GM12878 (cell line): Measurements from ENCODE around the gene JMJD6. TPM values are rescaled to one million over a fixed set of nuclear protein-coding genes. Genes with fewer than 3 reads are reported as not detected.

Source experiments
- ATF7 ChIP-seq: fragments of 450-650 bp; IDR thresholded peaks from 2 replicates; pipeline ENCODE4 v1.6.1; 2016; ENCODE audit warnings: low read depth, mild to moderate bottlenecking
- DPF2 ChIP-seq: fragments of 450-650 bp; IDR thresholded peaks from 2 replicates; pipeline ENCODE4 v1.6.1; 2017; ENCODE audit warnings: mild to moderate bottlenecking
- HDAC2 ChIP-seq: fragments of 200-600 bp; sonication (generic); IDR thresholded peaks from 2 replicates; pipeline ENCODE4 v1.6.1; 2017
- HDAC6 ChIP-seq: fragments of 200-600 bp; sonication (generic); IDR thresholded peaks from one replicate; pipeline ENCODE4 v1.8.0; 2017; ENCODE audit warnings: antibody characterized with exemption; ENCODE audit not compliant: unreplicated experiment
- HDGF ChIP-seq: fragments of 450-650 bp; IDR thresholded peaks from 2 replicates; pipeline ENCODE4 v1.6.1; 2016; ENCODE audit warnings: antibody characterized with exemption
- IRF4 ChIP-seq: IDR thresholded peaks from 2 replicates; pipeline ENCODE4 v1.6.1; 2011; ENCODE audit warnings: low read depth, low read length
- MTA2 ChIP-seq: fragments of 450-650 bp; IDR thresholded peaks from 2 replicates; pipeline ENCODE4 v1.6.1; 2016; ENCODE audit warnings: low read depth, mild to moderate bottlenecking, moderate library complexity
- NBN ChIP-seq: fragments of 450-650 bp; IDR thresholded peaks from 2 replicates; pipeline ENCODE4 v1.6.1; 2016
- NFYB ChIP-seq: IDR thresholded peaks from 2 replicates; pipeline ENCODE4 v1.6.1; 2011; ENCODE audit warnings: low read depth, mild to moderate bottlenecking, low read length, improper control_type of control experiment, moderate library complexity; ENCODE audit not compliant: insufficient read depth
- NR2C1 ChIP-seq: fragments of 450-650 bp; IDR thresholded peaks from 2 replicates; pipeline ENCODE4 v1.6.1; 2017; ENCODE audit warnings: antibody characterized with exemption, mild to moderate bottlenecking, moderate library complexity
- NR2C2 ChIP-seq: IDR thresholded peaks from 2 replicates; pipeline ENCODE4 v1.6.1; 2011; ENCODE audit warnings: borderline replicate concordance, low read depth; ENCODE audit not compliant: control insufficient read depth, insufficient read length
- PML ChIP-seq: IDR thresholded peaks from 2 replicates; pipeline ENCODE4 v1.6.1; 2012; ENCODE audit warnings: low read length, inconsistent platforms
- PRDM15 ChIP-seq: fragments of 450-650 bp; formaldehyde crosslinking; IDR thresholded peaks from 2 replicates; pipeline ENCODE4 v1.4.0; 2020; ENCODE audit warnings: mild to moderate bottlenecking, moderate library complexity
- RAD51 ChIP-seq: fragments of 450-650 bp; IDR thresholded peaks from 2 replicates; pipeline ENCODE4 v1.6.1; 2016; ENCODE audit warnings: moderate library complexity, mild to moderate bottlenecking, inconsistent platforms
- SIX5 ChIP-seq: IDR thresholded peaks from 2 replicates; pipeline ENCODE4 v1.6.1; 2011; ENCODE audit warnings: mild to moderate bottlenecking, low read depth, low read length, moderate library complexity; ENCODE audit not compliant: severe bottlenecking
- SMAD5 ChIP-seq: IDR thresholded peaks from 2 replicates; pipeline ENCODE4 v1.6.1; 2016; ENCODE audit warnings: antibody characterized with exemption, low read depth
- SREBF2 ChIP-seq: IDR thresholded peaks from 2 replicates; pipeline ENCODE4 v1.6.1; 2012; ENCODE audit warnings: mild to moderate bottlenecking, low read length
- SRF ChIP-seq, 2 experiments: IDR thresholded peaks; 2 replicates each; pipeline ENCODE4 v1.6.1; 2011; ENCODE audit warnings: low read depth in 2 of 2, low read length in 2 of 2, mild to moderate bottlenecking in 1 of 2, moderate library complexity in 1 of 2
- TCF3 ChIP-seq: IDR thresholded peaks from 2 replicates; pipeline ENCODE4 v1.6.1; 2012; ENCODE audit warnings: low read depth, mild to moderate bottlenecking, low read length, borderline replicate concordance; ENCODE audit not compliant: insufficient read depth
- USF2 ChIP-seq: IDR thresholded peaks from 2 replicates; pipeline ENCODE4 v1.6.1; 2011; ENCODE audit warnings: low read depth, low read length, improper control_type of control experiment, borderline replicate concordance
- ZBTB33 ChIP-seq: fragments of 450-650 bp; IDR thresholded peaks from 2 replicates; pipeline ENCODE4 v1.6.1; 2017; ENCODE audit warnings: mild to moderate bottlenecking
- ZBTB4 ChIP-seq: fragments of 450-650 bp; formaldehyde crosslinking; IDR thresholded peaks from 2 replicates; pipeline ENCODE4 v1.4.0; 2022; ENCODE audit warnings: mild to moderate bottlenecking, moderate library complexity
- polyA plus RNA-seq, 11 experiments: library from polyadenylated mRNA; depleted of rRNA in 4 of 11; unstranded in 6 of 11; stranded (reverse) in 5 of 11; fragments of >200 nt; fragmentation: Nextera tagmentation in 4 of 11; fragmentation: Illumina TruSeq in 1 of 11; extraction: Ambion mirVana in 4 of 11; extraction: Trizol in 1 of 11; gene quantifications; 1 replicate in 1 of 11; 2 replicates in 10 of 11; pipeline versions ENCODE4 v1.2.1 to v1.2.3, GENCODE V29; 2011 to 2016; ENCODE audit warnings: inconsistent platforms in 2 of 11, missing spikeins in 2 of 11, low read depth in 1 of 11
- total RNA-seq, 4 experiments: library from RNA; depleted of rRNA in 3 of 4; stranded (reverse); fragments of >200 nt in 3 of 4; fragmentation: Illumina TruSeq in 1 of 4; extraction: Trizol in 1 of 4; gene quantifications; 2 replicates each; pipeline versions ENCODE4 v1.2.1 to v1.2.3, GENCODE V29; 2013 to 2021

Gene JMJD6
- total and polyA plus RNA-seq, 10 of the 15 experiments (the other 5 are each of a cell fraction or from before 2014, with no cell fraction given), result 1.2 to 36.0 (median 22.2) TPM

GRCh38 chr17:76726231-76726775, at the start of gene JMJD6 (continued):
- no peak for TF ChIP-seq ZBTB4
- peak; percentile 47 for TF ChIP-seq HDAC6
- TF ChIP-seq IRF4, result no peak
- no peak for TF ChIP-seq RAD51
- no peak for TF ChIP-seq HDAC2
- TF ChIP-seq HDGF, result no peak; the same call in 1 of the 2 replicates
- peak; percentile 69 for TF ChIP-seq SIX5
- TF ChIP-seq NBN, result peak; percentile 58; the same call in 1 of the 2 replicates
- TF ChIP-seq SRF (IDR thresholded peaks at IDR 0.05; ENCODE audit: low read depth in 2 of 2, low read length in 2 of 2), result peak in 1 of 2 experiments; percentile 57; a peak in 1 of 4 replicates
- no peak for TF ChIP-seq ZBTB33
- TF ChIP-seq MTA2, result no peak
- TF ChIP-seq NR2C1, result peak; percentile 71
- TF ChIP-seq PML, result no peak
- TF ChIP-seq USF2, result no peak
- TF ChIP-seq ATF7, result no peak
- no peak for TF ChIP-seq SREBF2
- no peak for TF ChIP-seq NR2C2
- no peak for TF ChIP-seq PRDM15
- peak; percentile 64; the same call in 1 of the 2 replicates for TF ChIP-seq NFYB
- TF ChIP-seq TCF3, result peak; percentile 73; the same call in 1 of the 2 replicates
- no peak for TF ChIP-seq SMAD5
- no peak; the same call in none of the 2 replicates for TF ChIP-seq DPF2
